Endothelial cell of umbilical vein (primary cell): Measurements from ENCODE around the gene GLDN.

Experiments
- CTCF ChIP-seq, 2 donors: IDR thresholded peaks; 1 replicate in 1 of 2; 2 replicates in 1 of 2; pipeline ENCODE4 v1.5.1; 2011; ENCODE audit warnings: low read length in 2 of 2, mild to moderate bottlenecking in 2 of 2, moderate library complexity in 2 of 2, control low read depth in 1 of 2, inconsistent platforms in 1 of 2, low read depth in 1 of 2; ENCODE audit not compliant: insufficient read depth in 1 of 2; ENCODE audit errors: extremely low read depth in 1 of 2
- EZH2 ChIP-seq: IDR thresholded peaks from 2 replicates; pipeline ENCODE4 v1.6.1; 2012; ENCODE audit warnings: borderline replicate concordance, low read depth, mild to moderate bottlenecking, moderate library complexity, low read length, inconsistent platforms; ENCODE audit not compliant: severe bottlenecking
- FOS ChIP-seq: IDR thresholded peaks from 2 replicates; pipeline ENCODE4 v1.6.1; 2011; ENCODE audit warnings: mild to moderate bottlenecking, low read length, moderate library complexity, borderline replicate concordance; ENCODE audit not compliant: insufficient read depth
- GATA2 ChIP-seq: IDR thresholded peaks from 2 replicates; pipeline ENCODE4 v1.7.0; 2011; ENCODE audit warnings: low read depth, mild to moderate bottlenecking, moderate library complexity, mixed read lengths, low read length; ENCODE audit not compliant: insufficient read length, insufficient read depth
- JUN ChIP-seq: IDR thresholded peaks from 2 replicates; pipeline ENCODE4 v1.6.1; 2011; ENCODE audit warnings: borderline replicate concordance, low read depth; ENCODE audit not compliant: insufficient read length, insufficient read depth
- MAX ChIP-seq: IDR thresholded peaks from 2 replicates; pipeline ENCODE4 v1.6.1; 2011; ENCODE audit not compliant: insufficient read depth, insufficient read length
- MYC ChIP-seq: IDR thresholded peaks from one replicate; pipeline ENCODE4 v1.6.1; 2011; ENCODE audit warnings: mild to moderate bottlenecking, low read depth, low read length
- POLR2A ChIP-seq: IDR thresholded peaks from 2 replicates; pipeline ENCODE4 v1.6.1; 2012; ENCODE audit warnings: low read depth, mild to moderate bottlenecking, control low read depth, low read length
- POLR2AphosphoS5 ChIP-seq: IDR thresholded peaks from 2 replicates; pipeline ENCODE4 v1.6.1; 2012; ENCODE audit warnings: low read depth, mild to moderate bottlenecking, control low read depth, low read length, moderate library complexity; ENCODE audit not compliant: insufficient read depth

- TF ChIP-seq CTCF (IDR thresholded peaks at IDR 0.05; ENCODE audit: extremely low read depth in 1 of 2, insufficient read depth in 1 of 2, low read depth in 1 of 2, low read length in 2 of 2) (no peak), POLR2AphosphoS5 (no peak), POLR2A (no peak), MYC (no peak), EZH2 (no peak), JUN (no peak), MAX (no peak), FOS (no peak), GATA2 (no peak)
Observed at GRCh38 chr15:51314391-51315337, 26.8 kb upstream of the GLDN start.
